ENCODE results near the gene HBP1.
A peak's percentile ranks its signal among the peaks of the same experiment; 100 is the strongest.

The HBP1 gene

GRCh38 chr7:107190090-107190489, 21.3 kb downstream of the HBP1 start:
- H3K4me3 ChIP-seq (ENCODE audit: control insufficient read depth, low read depth, low read length): no peak overlapping the region
- no peak for DNase-seq (ENCODE audit: low read depth)
- TF ChIP-seq CTCF (IDR thresholded peaks at IDR 0.05; ENCODE audit: control insufficient read depth, insufficient read depth, low read depth, low read length, missing control alignments): no peak

- TF ChIP-seq CTCF (IDR thresholded peaks at IDR 0.05; ENCODE audit: control insufficient read depth, insufficient read depth, low read depth, low read length, missing control alignments): no peak
- no peak for DNase-seq (ENCODE audit: low read depth)
- H3K4me3 ChIP-seq (ENCODE audit: control insufficient read depth, low read depth, low read length): no peak overlapping the region
These were observed 25.2 kb downstream of the HBP1 start for GRCh38 chr7:107194052-107194451.

GRCh38 chr7:107196834-107197610, 28.2 kb downstream of the HBP1 start:
- no peak for DNase-seq (ENCODE audit: low read depth)
- no peak for TF ChIP-seq CTCF (IDR thresholded peaks at IDR 0.05; ENCODE audit: control insufficient read depth, insufficient read depth, low read depth, low read length, missing control alignments)
- H3K4me3 ChIP-seq (ENCODE audit: control insufficient read depth, low read depth, low read length): no peak overlapping the region

- DNase-seq (ENCODE audit: low read depth): no peak
- no peak overlapping the region for H3K4me3 ChIP-seq (ENCODE audit: control insufficient read depth, low read depth, low read length)
- peak; percentile 47 for TF ChIP-seq CTCF (IDR thresholded peaks at IDR 0.05; ENCODE audit: control insufficient read depth, insufficient read depth, low read depth, low read length, missing control alignments)
These were observed 33.1 kb downstream of the HBP1 start for GRCh38 chr7:107201795-107202450.

- no peak for DNase-seq (ENCODE audit: low read depth)
- H3K4me3 ChIP-seq (ENCODE audit: control insufficient read depth, low read depth, low read length): no peak overlapping the region
- TF ChIP-seq CTCF (IDR thresholded peaks at IDR 0.05; ENCODE audit: control insufficient read depth, insufficient read depth, low read depth, low read length, missing control alignments): no peak
These were observed 34.8 kb downstream of the HBP1 start for GRCh38 chr7:107203607-107204006.

GRCh38 chr7:107206136-107206535, 37.3 kb downstream of the HBP1 start:
- no peak overlapping the region for H3K4me3 ChIP-seq (ENCODE audit: control insufficient read depth, low read depth, low read length)
- no peak for TF ChIP-seq CTCF (IDR thresholded peaks at IDR 0.05; ENCODE audit: control insufficient read depth, insufficient read depth, low read depth, low read length, missing control alignments)
- DNase-seq (ENCODE audit: low read depth): no peak

Data from AG09309 (cell line).